GM03348 (cell line): ENCODE measurements around the gene SCAMP2.

Source experiments
- DNase-seq: peaks from one replicate; pipeline ENCODE4 v3.0.0; 2012; ENCODE audit warnings: low spot score

The SCAMP2 gene

GRCh38 chr15:74857671-74858368, 15.3 kb downstream of the SCAMP2 start:
- DNase-seq: no peak

GRCh38 chr15:74857082-74857655, 16.0 kb downstream of the SCAMP2 start:
- DNase-seq: no peak

- DNase-seq: no peak
Observed at GRCh38 chr15:74856537-74856936, 16.6 kb downstream of the SCAMP2 start.

GRCh38 chr15:74855857-74856256, 17.3 kb downstream of the SCAMP2 start:
- DNase-seq: no peak

GRCh38 chr15:74854453-74855022, 18.6 kb downstream of the SCAMP2 start:
- no peak for DNase-seq

- DNase-seq: no peak
Observed at GRCh38 chr15:74851960-74852359, 21.2 kb downstream of the SCAMP2 start.

GRCh38 chr15:74850393-74850792, 22.8 kb downstream of the SCAMP2 start:
- no peak for DNase-seq

- DNase-seq: no peak
Observed at GRCh38 chr15:74847432-74847831, 25.7 kb downstream of the SCAMP2 start.

- no peak for DNase-seq
Observed at GRCh38 chr15:74845581-74845980, 27.6 kb downstream of the SCAMP2 start.

GRCh38 chr15:74845208-74845568, 28.0 kb downstream of the SCAMP2 start:
- DNase-seq: no peak

GRCh38 chr15:74844319-74845207, 28.6 kb downstream of the SCAMP2 start:
- DNase-seq: no peak

GRCh38 chr15:74843891-74844299, 29.3 kb downstream of the SCAMP2 start:
- DNase-seq: no peak

- no peak for DNase-seq
Observed at GRCh38 chr15:74843445-74843828, 29.7 kb downstream of the SCAMP2 start.

GRCh38 chr15:74842581-74843444, 30.4 kb downstream of the SCAMP2 start, which contains the start of gene ULK3:
Gene ULK3 (minus strand): TSS chr15:74843156. CDS start chr15:74843105, 51 bp downstream.
- peak; percentile 99 for DNase-seq

GRCh38 chr15:74841891-74842373, 31.2 kb downstream of the SCAMP2 start:
- no peak for DNase-seq

GRCh38 chr15:74840851-74841775, 32.1 kb downstream of the SCAMP2 start:
- no peak for DNase-seq

GRCh38 chr15:74839526-74840395, 33.4 kb downstream of the SCAMP2 start:
- no peak for DNase-seq

GRCh38 chr15:74838746-74839525, 34.2 kb downstream of the SCAMP2 start:
- no peak for DNase-seq

- no peak for DNase-seq
Observed at GRCh38 chr15:74838137-74838516, 35.0 kb downstream of the SCAMP2 start.
